Activated T-helper 9 cell treated with anti-CD3 and anti-CD28 coated beads, Interleukin-2, amount 50 U/mL, for 16 hours (primary cell): ENCODE measurements around the gene RNU6-9.

Source experiments
- DNase-seq: peaks from one replicate; pipeline ENCODE4 v3.0.0-alpha.2; 2020; ENCODE audit warnings: low read depth

The RNU6-9 gene

DNA sequence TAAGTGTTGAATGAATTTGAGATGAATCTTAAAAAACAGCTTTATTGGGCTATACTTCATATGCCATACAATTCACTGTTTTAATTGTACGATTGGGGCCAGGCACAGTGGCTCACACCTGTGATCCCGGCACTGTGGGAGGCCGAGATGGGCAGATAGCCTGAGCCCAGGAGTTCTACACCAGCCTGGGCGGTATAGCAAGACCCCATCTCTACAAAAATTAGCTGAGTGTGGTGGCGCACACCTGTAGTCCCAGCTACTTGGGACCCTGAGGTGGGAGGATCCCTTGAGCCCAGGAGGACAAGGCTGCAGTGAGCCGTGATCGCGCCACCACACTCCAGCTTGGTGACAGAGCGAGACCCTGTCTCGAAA lies 42.9 kb downstream of the RNU6-9 start:
- DNase-seq: no peak

DNA sequence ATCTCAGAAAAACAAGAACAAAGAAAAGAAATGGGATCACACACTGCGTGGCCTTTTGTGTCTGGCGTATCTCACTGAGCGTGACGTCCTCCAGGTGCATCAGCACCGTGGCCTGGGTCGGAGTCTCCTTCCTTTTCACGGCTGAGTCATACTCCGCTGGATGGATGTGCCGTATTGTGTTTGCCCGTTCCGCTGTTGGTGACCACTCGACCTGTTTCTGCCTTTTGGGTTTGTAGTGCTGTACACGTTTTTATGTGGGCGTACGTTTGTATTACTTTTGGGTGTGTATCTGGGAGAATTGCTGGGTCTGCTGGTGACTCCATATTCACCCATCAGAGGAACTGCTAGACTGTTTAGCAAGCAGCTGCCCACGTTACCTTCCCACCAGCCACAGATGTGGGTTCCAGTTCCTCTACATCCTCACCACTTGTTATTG lies 44.0 kb downstream of the RNU6-9 start:
- peak; percentile 13 for DNase-seq

DNA sequence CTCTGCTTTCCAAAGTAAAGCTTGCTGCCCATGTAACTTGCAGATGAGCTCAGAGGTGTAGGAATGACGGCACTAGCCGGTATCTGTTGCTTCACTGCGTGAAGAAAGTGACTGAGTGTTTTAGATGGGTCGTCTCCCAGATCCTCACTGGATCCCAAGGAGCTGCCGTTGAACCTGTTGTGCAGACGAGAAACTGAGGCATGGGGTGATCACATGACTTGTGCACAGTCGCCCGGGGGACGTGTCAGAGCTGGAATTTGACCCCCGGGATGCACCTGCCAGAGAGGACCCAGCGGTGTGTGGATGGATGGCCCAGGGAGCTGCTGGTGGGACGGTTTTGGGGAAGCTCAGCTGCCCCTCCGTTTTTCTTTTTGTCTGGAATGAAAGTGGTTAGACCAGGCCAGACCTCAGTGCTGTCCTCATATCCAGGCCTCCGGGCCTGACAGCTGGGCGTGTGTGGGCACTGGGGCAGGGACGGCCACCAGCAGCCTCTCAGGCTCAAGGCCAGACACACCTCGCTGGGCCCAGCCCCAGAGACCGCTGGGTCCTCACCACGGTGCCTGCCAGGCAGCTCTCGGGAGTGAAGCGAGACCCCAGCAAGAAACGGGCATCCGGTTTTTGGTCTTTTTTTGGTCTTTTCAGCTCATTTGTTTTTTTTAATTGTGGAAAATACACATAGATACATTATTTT lies 45.1 kb downstream of the RNU6-9 start:
- no peak for DNase-seq

DNA sequence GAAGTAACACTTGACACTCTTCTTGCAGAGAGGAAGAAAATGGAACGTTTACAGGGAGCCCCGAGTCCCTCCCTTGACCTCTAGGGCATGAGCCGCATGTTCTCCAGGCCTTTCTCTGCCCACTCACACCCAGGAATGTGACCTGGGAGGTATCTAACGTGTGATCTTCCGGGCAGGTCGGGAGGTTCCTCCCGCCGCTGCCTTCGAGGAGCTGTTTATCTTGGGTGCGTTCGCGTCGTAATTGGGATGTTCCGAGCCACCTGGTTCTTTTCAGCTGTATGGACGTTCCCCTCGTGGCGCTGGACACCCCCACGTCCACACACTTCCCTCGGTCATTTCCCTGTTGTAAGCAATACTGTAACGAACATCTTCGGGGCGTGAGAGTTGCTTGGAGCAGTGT lies 46.2 kb downstream of the RNU6-9 start:
- no peak for DNase-seq

DNA sequence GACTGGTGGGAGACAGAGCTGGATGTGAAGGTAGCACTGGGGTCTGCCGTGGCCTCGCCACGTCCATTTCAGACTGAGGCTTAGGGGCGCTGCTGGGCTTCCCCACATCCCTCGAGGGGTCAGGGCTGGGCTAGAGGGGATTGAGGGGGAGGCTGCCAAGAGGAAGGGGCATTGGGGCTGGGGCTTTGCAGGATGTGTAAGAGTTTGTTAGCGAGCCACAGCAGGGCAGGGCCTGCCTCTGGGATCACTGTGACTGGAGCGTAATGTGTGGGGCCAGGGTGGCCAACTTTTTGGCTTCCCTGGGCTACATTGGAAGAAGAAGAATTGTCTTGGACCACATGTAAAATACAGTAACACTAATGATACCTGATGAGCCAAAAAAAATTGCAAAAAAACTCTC lies 46.6 kb downstream of the RNU6-9 start:
- DNase-seq: no peak

DNA sequence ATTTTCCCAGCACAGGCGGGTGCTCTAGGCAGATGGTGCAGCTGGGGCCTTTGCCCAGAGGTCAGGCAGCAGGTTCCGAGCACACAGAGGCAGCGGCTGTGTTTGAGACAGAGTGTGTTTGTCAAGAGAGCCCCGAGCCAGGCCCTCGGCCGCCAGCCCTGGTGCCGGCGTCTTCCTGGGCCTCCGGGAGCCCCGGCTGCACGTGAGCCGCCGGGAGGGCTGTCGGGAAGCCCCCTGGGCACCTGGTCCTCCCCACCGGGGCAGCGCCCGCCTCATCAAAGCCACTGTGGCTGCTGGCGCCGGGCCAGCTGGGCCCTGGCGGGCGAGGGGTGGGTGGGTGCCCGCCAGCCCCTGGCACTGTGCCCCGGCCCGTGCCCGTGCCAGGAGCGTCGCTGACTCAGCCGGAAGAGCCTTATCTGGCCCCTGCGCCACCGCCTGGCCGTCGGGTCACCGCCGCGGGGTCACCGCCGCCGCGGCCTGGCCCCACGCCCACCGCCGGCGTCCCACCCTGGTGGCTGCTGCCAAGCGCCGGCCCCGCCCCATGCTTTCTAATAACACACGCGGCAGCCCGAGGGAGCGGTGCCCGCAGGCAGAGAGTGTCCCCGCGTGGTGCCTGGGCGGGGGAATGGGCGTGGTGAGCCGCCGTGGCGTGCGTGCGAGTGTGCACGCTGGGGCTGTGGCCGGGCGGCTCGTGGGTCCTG lies 47.5 kb downstream of the RNU6-9 start:
- DNase-seq: peak; percentile 51

DNA sequence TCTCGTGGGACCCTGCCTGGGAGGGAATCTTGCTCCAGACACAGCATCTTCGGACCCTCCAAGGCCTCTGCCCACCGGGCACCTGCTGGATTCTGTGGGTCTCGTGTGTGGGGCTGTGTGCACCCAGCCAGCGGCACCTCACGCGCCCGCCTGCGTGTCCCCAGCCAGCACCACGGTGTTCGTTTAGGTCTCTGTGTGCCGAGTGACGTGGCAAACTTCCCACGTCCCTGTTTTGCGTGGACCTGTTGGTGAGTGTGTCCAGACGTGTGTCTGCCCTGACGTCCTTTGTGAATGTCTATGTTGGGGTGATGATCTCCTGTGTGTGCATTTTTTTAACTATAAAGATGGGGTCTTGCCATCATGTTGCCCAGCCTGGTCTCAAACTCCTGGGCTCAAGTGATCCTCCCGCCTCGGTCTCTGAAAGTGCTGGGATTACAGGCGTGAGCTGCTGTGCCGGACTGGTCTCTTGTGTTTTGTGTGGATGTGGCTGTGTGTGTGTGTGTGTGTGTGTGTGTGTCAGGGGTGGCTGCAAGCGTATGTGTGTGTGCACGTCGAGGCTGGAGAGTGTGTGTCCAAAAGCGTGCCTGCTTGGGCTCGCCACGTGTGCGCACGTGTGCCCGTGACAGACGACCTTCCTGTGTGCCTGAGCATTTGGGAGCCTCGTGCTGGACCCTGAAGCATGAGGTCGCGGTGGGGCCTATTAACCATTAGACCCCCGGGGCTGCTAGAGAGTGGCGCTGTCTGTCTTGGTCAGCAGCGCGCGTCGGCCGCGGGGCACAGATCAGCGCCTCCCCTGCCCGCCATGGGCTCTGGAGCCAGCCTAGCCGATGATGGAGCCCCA lies 48.2 kb downstream of the RNU6-9 start:
- no peak for DNase-seq

DNA sequence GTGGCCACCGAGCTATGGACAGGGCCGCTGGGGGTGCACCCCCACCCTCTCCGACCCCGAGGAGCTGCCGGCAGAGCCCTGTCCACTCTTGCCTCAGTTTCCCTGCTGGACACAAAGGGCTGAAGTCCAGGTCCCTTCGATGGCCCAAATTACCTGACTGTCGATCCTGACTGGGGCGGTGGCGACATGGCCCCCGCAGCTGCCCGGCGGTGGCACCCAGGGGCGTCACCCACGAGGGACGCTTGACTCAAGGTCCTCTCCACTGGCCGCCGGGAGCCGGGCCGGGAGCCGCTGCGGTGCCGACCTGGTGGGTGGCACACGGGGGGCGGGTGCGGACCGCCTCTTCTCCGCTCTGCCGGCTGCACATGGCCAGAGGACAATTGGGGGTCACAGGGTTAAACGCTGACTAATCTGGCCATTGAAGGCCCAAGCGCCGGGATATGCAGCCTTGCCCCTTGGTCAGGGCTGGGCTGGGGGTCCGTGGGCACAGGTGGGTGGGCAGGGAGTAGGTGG lies 48.9 kb downstream of the RNU6-9 start:
- no peak for DNase-seq
